A549 (cell line): ENCODE measurements around the gene SLC15A3.

Experiments
- FOSB ChIP-seq: fragments of 250-450 bp; sonication (Bioruptor Pico); IDR thresholded peaks from 2 replicates; pipeline ENCODE4 v1.5.0; 2020; ENCODE audit warnings: mild to moderate bottlenecking, moderate library complexity
- FOSL2 ChIP-seq, 2 experiments: fragments of 450-650 bp in 1 of 2; fragments of >200 bp in 1 of 2; sonication (Bioruptor Twin) in 1 of 2; formaldehyde crosslinking; IDR thresholded peaks; 2 replicates each; pipeline versions ENCODE4 v1.5.0 to v1.6.1; 2016 to 2020; ENCODE audit warnings: mild to moderate bottlenecking in 1 of 2, moderate library complexity in 1 of 2
- MAFK ChIP-seq: fragments of 450-650 bp; IDR thresholded peaks from 2 replicates; pipeline ENCODE4 v1.6.1; 2014; ENCODE audit not compliant: partially characterized antibody
- POLR2A ChIP-seq: IDR thresholded peaks from 2 replicates; pipeline ENCODE4 v1.6.1; 2012; ENCODE audit warnings: mild to moderate bottlenecking, low read length
- RCOR1 ChIP-seq: fragments of 150-350 bp; IDR thresholded peaks from 2 replicates; pipeline ENCODE4 v1.6.1; 2014; ENCODE audit warnings: antibody characterized with exemption, low read length, low read depth
- ZFP36 ChIP-seq: fragments of 450-650 bp; IDR thresholded peaks from 2 replicates; pipeline ENCODE4 v1.6.1; 2014; ENCODE audit warnings: borderline replicate concordance; ENCODE audit not compliant: partially characterized antibody
- TF ChIP-seq, protein P1 (sequence below): fragments of >200 bp; sonication (Bioruptor Twin); formaldehyde crosslinking; IDR thresholded peaks from 3 replicates; pipeline ENCODE4 v1.5.1; 2016
- TF ChIP-seq, protein P2 (sequence below): fragments of 250-450 bp; sonication (Bioruptor Pico); IDR thresholded peaks from 2 replicates; pipeline ENCODE4 v1.5.0; 2021; ENCODE audit warnings: mild to moderate bottlenecking, moderate library complexity, borderline replicate concordance
- TF ChIP-seq, protein P3 (sequence below): IDR thresholded peaks from 2 replicates; pipeline ENCODE4 v1.6.1; 2012
- TF ChIP-seq, protein P4 (sequence below): IDR thresholded peaks from 2 replicates; pipeline ENCODE4 v1.6.1; 2012

DNA sequence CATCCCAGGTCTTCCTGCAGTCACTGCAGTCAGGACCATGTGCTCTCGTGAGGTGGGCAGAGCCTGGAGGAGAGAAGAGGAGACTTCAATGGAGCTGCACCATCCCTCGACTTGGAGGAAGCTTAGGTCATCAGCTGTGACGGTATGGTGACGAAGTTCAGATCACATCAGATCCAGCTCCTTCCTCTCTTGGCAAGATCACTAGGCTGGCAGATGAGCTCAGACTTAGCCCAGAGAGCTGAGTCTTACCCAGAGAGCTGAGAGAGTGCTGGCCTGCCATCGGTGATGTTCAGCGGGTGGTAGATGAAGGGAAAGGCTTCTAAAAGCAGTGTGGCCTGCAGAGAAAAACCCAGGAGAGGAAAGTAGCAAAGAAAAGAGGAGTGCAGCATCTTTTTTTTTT, 1.8 kb upstream of the SLC15A3 start:
- TF ChIP-seq ZFP36 (no peak), RCOR1 (no peak), POLR2A (no peak), FOSB (CRISPR knock-in tag) (no peak), FOSL2 (IDR thresholded peaks at IDR 0.05) (no peak), FOSL2 (CRISPR knock-in tag; IDR thresholded peaks at IDR 0.05) (no peak), MAFK (no peak)
- TF ChIP-seq, protein P1, sequence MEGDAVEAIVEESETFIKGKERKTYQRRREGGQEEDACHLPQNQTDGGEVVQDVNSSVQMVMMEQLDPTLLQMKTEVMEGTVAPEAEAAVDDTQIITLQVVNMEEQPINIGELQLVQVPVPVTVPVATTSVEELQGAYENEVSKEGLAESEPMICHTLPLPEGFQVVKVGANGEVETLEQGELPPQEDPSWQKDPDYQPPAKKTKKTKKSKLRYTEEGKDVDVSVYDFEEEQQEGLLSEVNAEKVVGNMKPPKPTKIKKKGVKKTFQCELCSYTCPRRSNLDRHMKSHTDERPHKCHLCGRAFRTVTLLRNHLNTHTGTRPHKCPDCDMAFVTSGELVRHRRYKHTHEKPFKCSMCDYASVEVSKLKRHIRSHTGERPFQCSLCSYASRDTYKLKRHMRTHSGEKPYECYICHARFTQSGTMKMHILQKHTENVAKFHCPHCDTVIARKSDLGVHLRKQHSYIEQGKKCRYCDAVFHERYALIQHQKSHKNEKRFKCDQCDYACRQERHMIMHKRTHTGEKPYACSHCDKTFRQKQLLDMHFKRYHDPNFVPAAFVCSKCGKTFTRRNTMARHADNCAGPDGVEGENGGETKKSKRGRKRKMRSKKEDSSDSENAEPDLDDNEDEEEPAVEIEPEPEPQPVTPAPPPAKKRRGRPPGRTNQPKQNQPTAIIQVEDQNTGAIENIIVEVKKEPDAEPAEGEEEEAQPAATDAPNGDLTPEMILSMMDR: no peak
- TF ChIP-seq, protein P2, sequence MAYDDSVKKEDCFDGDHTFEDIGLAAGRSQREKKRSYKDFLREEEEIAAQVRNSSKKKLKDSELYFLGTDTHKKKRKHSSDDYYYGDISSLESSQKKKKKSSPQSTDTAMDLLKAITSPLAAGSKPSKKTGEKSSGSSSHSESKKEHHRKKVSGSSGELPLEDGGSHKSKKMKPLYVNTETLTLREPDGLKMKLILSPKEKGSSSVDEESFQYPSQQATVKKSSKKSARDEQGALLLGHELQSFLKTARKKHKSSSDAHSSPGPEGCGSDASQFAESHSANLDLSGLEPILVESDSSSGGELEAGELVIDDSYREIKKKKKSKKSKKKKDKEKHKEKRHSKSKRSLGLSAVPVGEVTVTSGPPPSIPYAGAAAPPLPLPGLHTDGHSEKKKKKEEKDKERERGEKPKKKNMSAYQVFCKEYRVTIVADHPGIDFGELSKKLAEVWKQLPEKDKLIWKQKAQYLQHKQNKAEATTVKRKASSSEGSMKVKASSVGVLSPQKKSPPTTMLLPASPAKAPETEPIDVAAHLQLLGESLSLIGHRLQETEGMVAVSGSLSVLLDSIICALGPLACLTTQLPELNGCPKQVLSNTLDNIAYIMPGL (CRISPR knock-in tag): no peak
- TF ChIP-seq, protein P3, sequence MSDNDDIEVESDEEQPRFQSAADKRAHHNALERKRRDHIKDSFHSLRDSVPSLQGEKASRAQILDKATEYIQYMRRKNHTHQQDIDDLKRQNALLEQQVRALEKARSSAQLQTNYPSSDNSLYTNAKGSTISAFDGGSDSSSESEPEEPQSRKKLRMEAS: no peak
- TF ChIP-seq, protein P4, sequence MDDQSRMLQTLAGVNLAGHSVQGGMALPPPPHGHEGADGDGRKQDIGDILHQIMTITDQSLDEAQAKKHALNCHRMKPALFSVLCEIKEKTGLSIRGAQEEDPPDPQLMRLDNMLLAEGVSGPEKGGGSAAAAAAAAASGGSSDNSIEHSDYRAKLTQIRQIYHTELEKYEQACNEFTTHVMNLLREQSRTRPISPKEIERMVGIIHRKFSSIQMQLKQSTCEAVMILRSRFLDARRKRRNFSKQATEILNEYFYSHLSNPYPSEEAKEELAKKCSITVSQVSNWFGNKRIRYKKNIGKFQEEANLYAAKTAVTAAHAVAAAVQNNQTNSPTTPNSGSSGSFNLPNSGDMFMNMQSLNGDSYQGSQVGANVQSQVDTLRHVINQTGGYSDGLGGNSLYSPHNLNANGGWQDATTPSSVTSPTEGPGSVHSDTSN: no peak
